SH-SY5Y (cell line): ENCODE data around the gene SMYD3.

Source experiments
- GATA2 ChIP-seq: IDR thresholded peaks from 2 replicates; pipeline ENCODE4 v1.6.1; 2011; ENCODE audit warnings: mild to moderate bottlenecking, low read depth, low read length
- GATA3 ChIP-seq: IDR thresholded peaks from 2 replicates; pipeline ENCODE4 v1.6.1; 2011; ENCODE audit warnings: low read depth, mild to moderate bottlenecking, low read length, moderate library complexity

- TF ChIP-seq GATA2 (no peak), GATA3 (no peak)
Measured at GRCh38 chr1:246470585-246470984, 36.5 kb downstream of the SMYD3 start.
